H9 (cell line): ENCODE results near the gene CELSR2. TPM values are rescaled to one million over a fixed set of nuclear protein-coding genes. Genes with fewer than 3 reads are reported as not detected.
A peak's percentile ranks its signal among the peaks of the same experiment; 100 is the strongest.

ENCODE experiments used
- DNase-seq: peaks from one replicate; pipeline ENCODE4 v3.0.0-alpha.2; 2017
- H2AFZ ChIP-seq: one replicate; pipeline ENCODE4 v1.6.1; 2013; ENCODE audit warnings: mild to moderate bottlenecking, low read length, control low read depth, moderate library complexity
- H2AK5ac ChIP-seq: 2 replicates; pipeline ENCODE4 v1.6.1; 2013; ENCODE audit warnings: low read length, control low read depth, mixed read lengths; ENCODE audit not compliant: insufficient read length
- H2BK120ac ChIP-seq: one replicate; pipeline ENCODE4 v1.6.1; 2013; ENCODE audit warnings: low read depth, mild to moderate bottlenecking, low read length, control low read depth, inconsistent platforms; ENCODE audit not compliant: poor library complexity, severe bottlenecking
- H2BK12ac ChIP-seq: 2 replicates; pipeline ENCODE4 v1.6.1; 2013; ENCODE audit warnings: low read length, control low read depth, mixed read lengths, low read depth; ENCODE audit not compliant: insufficient read length
- H2BK15ac ChIP-seq: 2 replicates; pipeline ENCODE4 v1.6.1; 2013; ENCODE audit warnings: low read depth, low read length, control low read depth
- H2BK20ac ChIP-seq: one replicate; pipeline ENCODE4 v1.6.1; 2013; ENCODE audit warnings: low read depth, mild to moderate bottlenecking, low read length, control low read depth, inconsistent platforms; ENCODE audit not compliant: poor library complexity, severe bottlenecking
- H2BK5ac ChIP-seq: 2 replicates; pipeline ENCODE4 v1.6.1; 2013; ENCODE audit warnings: low read length, control low read depth, mixed read lengths; ENCODE audit not compliant: insufficient read length
- H3K14ac ChIP-seq: 2 replicates; pipeline ENCODE4 v1.6.1; 2013; ENCODE audit warnings: low read length, control low read depth; ENCODE audit not compliant: insufficient read depth
- H3K18ac ChIP-seq: 2 replicates; pipeline ENCODE4 v1.6.1; 2013; ENCODE audit warnings: low read depth, mild to moderate bottlenecking, mixed read lengths, low read length, control low read depth; ENCODE audit not compliant: insufficient read length
- H3K23ac ChIP-seq: 2 replicates; pipeline ENCODE4 v1.6.1; 2013; ENCODE audit warnings: low read length, control low read depth, mixed read lengths, low read depth; ENCODE audit not compliant: insufficient read length
- H3K23me2 ChIP-seq: 2 replicates; pipeline ENCODE4 v1.6.1; 2013; ENCODE audit warnings: low read depth, mild to moderate bottlenecking, mixed read lengths, low read length, control low read depth; ENCODE audit not compliant: insufficient read length, poor library complexity, severe bottlenecking
- H3K27ac ChIP-seq: 2 replicates; pipeline ENCODE4 v1.5.1; 2013; ENCODE audit warnings: low read length, control low read depth, mixed read lengths, low read depth; ENCODE audit not compliant: insufficient read length
- H3K27me3 ChIP-seq: 2 replicates; pipeline ENCODE4 v1.6.1; 2013; ENCODE audit warnings: low read length, control low read depth, inconsistent platforms; ENCODE audit not compliant: insufficient read depth
- H3K4ac ChIP-seq: 2 replicates; pipeline ENCODE4 v1.6.1; 2013; ENCODE audit warnings: low read depth, mild to moderate bottlenecking, control low read depth, inconsistent platforms, low read length, moderate library complexity
- H3K4me1 ChIP-seq: 2 replicates; pipeline ENCODE4 v1.6.1; 2013; ENCODE audit warnings: low read length, control low read depth, inconsistent platforms; ENCODE audit not compliant: insufficient read depth
- H3K4me2 ChIP-seq: 2 replicates; pipeline ENCODE4 v1.6.1; 2013; ENCODE audit warnings: low read length, control low read depth, mixed read lengths; ENCODE audit not compliant: insufficient read length, insufficient read depth
- H3K56ac ChIP-seq: 2 replicates; pipeline ENCODE4 v1.6.1; 2013; ENCODE audit warnings: low read depth, mild to moderate bottlenecking, mixed read lengths, low read length, control low read depth; ENCODE audit not compliant: insufficient read length
- H3K79me1 ChIP-seq: 2 replicates; pipeline ENCODE4 v1.6.1; 2013; ENCODE audit warnings: low read depth, mild to moderate bottlenecking, moderate library complexity, low read length, control low read depth, inconsistent platforms; ENCODE audit not compliant: insufficient read depth, poor library complexity, severe bottlenecking
- H3K79me2 ChIP-seq: 2 replicates; pipeline ENCODE4 v1.6.1; 2013; ENCODE audit warnings: low read length, control low read depth, inconsistent platforms; ENCODE audit not compliant: insufficient read depth
- H3K9ac ChIP-seq: 2 replicates; pipeline ENCODE4 v1.6.1; 2013; ENCODE audit warnings: low read length, control low read depth, mixed read lengths; ENCODE audit not compliant: insufficient read length; ENCODE audit errors: extremely low read depth
- H3K9me3 ChIP-seq: one replicate; pipeline ENCODE4 v1.6.1; 2013; ENCODE audit warnings: low read depth, low read length, inconsistent platforms; ENCODE audit not compliant: control insufficient read depth
- H3T11ph ChIP-seq: one replicate; pipeline ENCODE4 v1.6.1; 2013; ENCODE audit warnings: mild to moderate bottlenecking, low read length, control low read depth, inconsistent platforms
- H4K20me1 ChIP-seq: one replicate; pipeline ENCODE4 v1.6.1; 2013; ENCODE audit not compliant: control insufficient read depth, insufficient read length, insufficient read depth
- H4K5ac ChIP-seq: 2 replicates; pipeline ENCODE4 v1.6.1; 2013; ENCODE audit warnings: low read depth, mild to moderate bottlenecking, mixed read lengths, low read length, control low read depth; ENCODE audit not compliant: insufficient read length
- H4K8ac ChIP-seq: replicated peaks from 2 replicates; pipeline ENCODE4 v1.6.1; 2013; ENCODE audit warnings: low read length, control low read depth, mixed read lengths, low read depth; ENCODE audit not compliant: insufficient read length
- H4K91ac ChIP-seq: 2 replicates; pipeline ENCODE4 v1.6.1; 2013; ENCODE audit warnings: low read depth, mild to moderate bottlenecking, moderate library complexity, mixed read lengths, low read length, control low read depth; ENCODE audit not compliant: insufficient read length
- H3K27ac Mint-ChIP-seq, 3 experiments: 2 replicates in 2 of 3; 3 replicates in 1 of 3; pipeline ENCODE4 v1.8.0; 2020 to 2021; ENCODE audit warnings: mixed read lengths in 3 of 3, mild to moderate bottlenecking in 1 of 3, moderate library complexity in 1 of 3
- H3K27me3 Mint-ChIP-seq: 2 replicates; pipeline ENCODE4 v1.8.0; 2021; ENCODE audit warnings: low read depth, mild to moderate bottlenecking, moderate library complexity, mixed read lengths
- H3K36me3 Mint-ChIP-seq, 3 experiments: 2 replicates in 2 of 3; 3 replicates in 1 of 3; pipeline ENCODE4 v1.8.0; 2020 to 2021; ENCODE audit warnings: low read depth in 3 of 3, mixed read lengths in 3 of 3; ENCODE audit not compliant: insufficient read depth in 1 of 3
- H3K4me1 Mint-ChIP-seq, 2 experiments: 2 replicates each; pipeline ENCODE4 v1.8.0; 2020; ENCODE audit warnings: mixed read lengths in 2 of 2
- H3K4me3 Mint-ChIP-seq, 2 experiments: 2 replicates in 1 of 2; 3 replicates in 1 of 2; pipeline ENCODE4 v1.8.0; 2020 to 2021; ENCODE audit warnings: mild to moderate bottlenecking in 2 of 2, mixed read lengths in 2 of 2, moderate library complexity in 1 of 2
- H3K9me3 Mint-ChIP-seq, 2 experiments: 2 replicates in 1 of 2; 3 replicates in 1 of 2; pipeline ENCODE4 v1.8.0; 2020; ENCODE audit warnings: mild to moderate bottlenecking in 2 of 2, mixed read lengths in 2 of 2, moderate library complexity in 1 of 2
- CTCF ChIP-seq: fragments of 200-600 bp; sonication (generic); conservative IDR thresholded peaks from 3 replicates; pipeline ENCODE4 v1.8.0; 2021; ENCODE audit warnings: antibody characterized with exemption, mild to moderate bottlenecking
- WGBS: extraction: QIAGEN DNeasy Blood & Tissue Kit; methylation state at CpG from one replicate; pipeline ENCODE4 v1.1.7; 2013; ENCODE audit warnings: missing lambda C conversion rate, low lambda C conversion rate, mixed read lengths; ENCODE audit not compliant: insufficient read length; ENCODE audit errors: extremely low coverage; 5-methylcytosine and 5-hydroxymethylcytosine counted together
- total RNA-seq: library from RNA; stranded (reverse); gene quantifications from 2 replicates; pipeline ENCODE4 v1.2.1, GENCODE V29; 2021

Gene CELSR2
- total RNA-seq, 1 experiment from 2014 or later = 29.2 TPM

- no peak for TF ChIP-seq CTCF
- no peak for DNase-seq
- H3K27ac Mint-ChIP-seq = peak overlapping the region in 2 of 3 experiments; percentile 84 to 93; a peak in 3 of 7 replicates
Measured at GRCh38 chr1:109258481-109259466, 9.4 kb downstream of the CELSR2 start.

More at GRCh38 chr1:109258481-109259466, 9.4 kb downstream of the CELSR2 start:
- no peak overlapping the region for H4K8ac ChIP-seq
- no peaks in the 10 kb centered on the region for H3K79me2 ChIP-seq
- no peak overlapping the region for H2AK5ac ChIP-seq
- Mint-ChIP-seq H3K27me3 (no peaks in the 10 kb centered on the region; the same call in 1 of the 2 replicates), H3K4me3 (no peak overlapping the region; a peak in 1 of 5 replicates), H3K36me3 (peaks cover 5 to 21% (median 17%) of the 10 kb centered on the region in 3 experiments; a peak in 5 of 7 replicates), H3K4me1 (peaks cover 39 to 58% of the 10 kb centered on the region in 2 experiments), H3K9me3 (no peaks in the 10 kb centered on the region)
- H2AFZ ChIP-seq = no peak overlapping the region
- no peaks in the 10 kb centered on the region for H4K20me1 ChIP-seq
- no CpG with 5 or more reads among the region's 69 CpGs for WGBS
- H3T11ph ChIP-seq = no peak overlapping the region
- no peak overlapping the region for H3K18ac ChIP-seq
- no peak overlapping the region for H2BK12ac ChIP-seq
- H3K27me3 ChIP-seq = no peaks in the 10 kb centered on the region
- H3K14ac ChIP-seq = no peak overlapping the region
- H2BK120ac ChIP-seq = no peak overlapping the region
- no peak overlapping the region for H2BK5ac ChIP-seq
- no peak overlapping the region for H3K4me2 ChIP-seq
- no peak overlapping the region for H3K4ac ChIP-seq
- H3K9me3 ChIP-seq = no peaks in the 10 kb centered on the region
- H4K91ac ChIP-seq = no peak overlapping the region
- no peaks in the 10 kb centered on the region; the same call in 1 of the 2 replicates for H3K4me1 ChIP-seq
- H4K5ac ChIP-seq = no peak overlapping the region
- no peak overlapping the region for H3K27ac ChIP-seq
- peaks cover 5% of the 10 kb centered on the region for H3K23me2 ChIP-seq
- H2BK15ac ChIP-seq = no peak overlapping the region
- no peaks in the 10 kb centered on the region for H3K79me1 ChIP-seq
- H3K56ac ChIP-seq = no peak overlapping the region
- H2BK20ac ChIP-seq = no peak overlapping the region
- H3K23ac ChIP-seq = no peak overlapping the region
- no peak overlapping the region for H3K9ac ChIP-seq
